GM12891 (cell line): ENCODE data around the gene OR2Z1.

Experiments
- POLR2A ChIP-seq: IDR thresholded peaks from 2 replicates; pipeline ENCODE4 v1.6.1; 2011; ENCODE audit warnings: low read depth, low read length, control low read depth
- POLR2AphosphoS5 ChIP-seq: IDR thresholded peaks from 2 replicates; pipeline ENCODE4 v1.6.1; 2011; ENCODE audit warnings: low read depth, low read length, control low read depth
- POU2F2 ChIP-seq: IDR thresholded peaks from 2 replicates; pipeline ENCODE4 v1.6.1; 2011; ENCODE audit warnings: low read depth, mild to moderate bottlenecking, control low read depth, low read length, moderate library complexity
- TAF1 ChIP-seq: IDR thresholded peaks from 2 replicates; pipeline ENCODE4 v1.6.1; 2011; ENCODE audit warnings: low read depth, low read length, control low read depth

GRCh38 chr19:8705742-8706141 is 15.7 kb upstream of the OR2Z1 start:
- TF ChIP-seq POLR2A: no peak
- TF ChIP-seq POLR2AphosphoS5: no peak
- no peak for TF ChIP-seq TAF1
- no peak for TF ChIP-seq POU2F2
